Endothelial cell of hepatic sinusoid (primary cell): ENCODE data around the gene TMPRSS6.

ENCODE experiments used
- in situ Hi-C: cut with HindIII; loops from 2 replicates; pipeline ENCODE4 v1.10.0; 2017; ENCODE audit warnings: low sequenced_read_pairs

TMPRSS6 gene

DNA sequence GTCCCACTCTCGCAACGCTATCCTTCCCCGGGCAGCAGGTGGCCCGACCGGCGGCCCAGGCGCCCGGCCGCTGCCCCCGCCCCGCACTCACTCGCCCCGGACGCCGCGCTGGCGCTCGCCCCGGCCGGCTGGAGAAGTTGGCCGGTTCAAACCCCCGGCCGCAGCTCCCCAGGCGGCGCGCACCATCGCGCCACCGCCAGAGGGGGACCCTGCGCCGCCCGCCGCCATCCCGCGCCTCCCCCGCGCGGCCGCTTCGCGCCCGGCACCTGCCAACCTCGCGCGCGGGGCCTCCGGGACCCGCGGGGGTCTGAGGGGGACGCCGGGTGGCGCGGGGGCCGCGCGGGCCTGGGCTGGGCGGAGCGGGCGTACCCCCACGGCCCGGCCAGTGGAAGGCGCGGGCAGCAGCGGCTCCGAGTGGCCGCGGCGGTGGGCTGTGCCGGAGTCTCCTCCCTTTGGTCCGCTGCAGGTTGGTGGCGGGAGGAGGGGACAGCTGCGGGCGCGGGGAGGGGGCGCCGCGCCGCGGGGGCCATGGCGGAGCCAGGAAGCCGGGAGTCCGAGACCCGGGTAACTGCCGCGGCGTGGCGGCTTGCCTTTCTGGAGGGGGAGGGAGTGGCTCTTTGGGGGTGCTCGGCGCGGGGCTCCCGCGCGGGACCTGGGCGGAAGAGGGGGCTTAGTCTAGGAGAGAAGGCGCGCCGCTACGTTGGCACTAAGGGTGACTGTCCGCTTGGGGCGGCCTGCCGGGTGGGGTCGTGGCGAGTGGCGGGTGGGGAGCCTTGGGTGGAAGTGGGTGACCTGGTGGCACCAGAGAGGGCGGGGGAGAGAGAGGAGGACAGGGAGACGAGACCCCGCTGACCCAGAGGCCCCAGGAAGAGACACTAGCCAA is 90.0 kb downstream of the TMPRSS6 start, which contains the start of the genes MPST and TST:
Gene MPST, plus strand, starts transcription at position 434 of the 883 bp plus-strand sequence. Its CDS starts 95 bp downstream, at position 529.
Gene TST, minus strand, starts transcription at position 139 of the 883 bp plus-strand sequence. CDS start 715 bp downstream, outside the sequence.
- in situ Hi-C loops, result no loop called here

DNA sequence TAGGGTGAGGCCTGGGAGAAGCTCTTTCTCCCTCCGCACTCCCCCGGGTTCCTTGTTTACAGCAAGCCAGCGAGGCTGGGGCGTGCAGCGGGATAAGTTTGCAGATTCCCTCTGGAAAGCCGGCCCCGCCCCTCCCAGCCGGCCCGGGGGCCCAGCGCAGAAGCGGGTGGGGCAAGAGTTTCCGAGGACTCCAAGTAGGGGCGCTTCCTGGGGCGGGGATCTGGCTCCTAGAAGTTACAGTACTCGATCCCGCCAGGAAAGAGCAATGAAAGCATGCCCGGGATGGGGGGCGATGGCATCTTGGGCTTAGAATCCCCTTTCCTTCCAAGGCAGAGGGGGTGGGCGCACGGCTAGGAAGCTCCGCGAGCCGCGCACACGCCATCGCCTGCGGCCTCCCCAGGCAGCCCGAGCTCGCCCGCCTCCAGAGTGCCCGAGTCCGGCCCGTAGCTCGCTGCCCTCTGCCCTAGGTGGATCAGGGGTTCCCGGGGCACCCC is 90.7 kb downstream of the TMPRSS6 start:
- in situ Hi-C loops, result no loop called here

DNA sequence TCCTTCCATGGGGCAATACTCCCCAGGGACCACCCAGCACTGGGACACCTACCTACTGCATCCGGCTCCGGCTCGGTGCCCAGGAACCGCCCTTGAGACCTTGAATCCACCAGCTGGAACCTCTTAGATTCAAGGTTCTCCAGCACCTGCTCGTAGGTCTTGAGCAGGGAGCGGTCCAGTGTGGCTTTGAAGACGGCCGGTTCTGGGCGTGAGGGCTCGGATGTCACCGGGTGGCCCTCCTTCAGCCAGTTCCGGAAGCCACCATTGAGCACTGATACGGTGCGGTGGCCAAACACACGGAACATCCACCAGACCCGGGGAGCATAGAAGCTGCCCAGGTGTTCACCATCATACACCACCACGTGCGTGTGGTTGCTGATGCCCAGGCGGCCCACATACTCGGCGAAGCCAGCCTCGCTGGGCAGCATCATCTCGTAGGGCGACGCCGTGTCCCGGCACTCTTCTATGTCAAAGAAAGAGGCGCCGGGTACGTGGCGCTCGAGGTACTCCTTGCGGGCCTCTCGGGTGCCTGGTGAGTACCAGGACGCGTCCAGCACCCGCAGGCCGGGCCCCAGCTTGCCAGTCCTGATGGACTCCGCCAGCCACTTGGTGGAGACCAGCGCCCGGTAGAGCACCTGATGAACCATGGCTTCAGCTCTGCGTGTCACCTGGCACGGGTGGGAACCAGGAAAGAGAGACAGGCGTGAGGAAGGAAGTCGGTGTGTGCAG is 91.3 kb downstream of the TMPRSS6 start:
- in situ Hi-C loops, result no loop called here

DNA sequence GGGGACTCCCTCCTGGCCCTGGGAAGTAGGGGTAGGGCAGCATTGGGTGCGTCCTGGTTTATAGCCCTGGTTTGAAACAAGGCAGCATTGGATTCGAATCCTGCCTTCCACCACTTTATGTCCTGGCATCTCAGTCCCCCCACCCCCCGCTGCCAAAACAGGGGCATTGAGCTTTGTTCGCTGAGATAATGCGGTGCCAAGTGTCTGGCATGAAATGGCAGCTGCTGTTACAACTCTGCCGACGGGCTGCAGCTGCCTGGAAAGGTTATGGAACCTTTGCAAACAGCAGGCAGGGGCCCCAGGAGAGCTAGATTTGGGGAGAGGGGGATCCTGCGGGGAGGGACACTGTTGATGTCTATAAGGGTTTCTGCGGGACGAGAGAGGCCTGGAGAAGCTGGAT is 92.2 kb downstream of the TMPRSS6 start:
- in situ Hi-C loops, result no loop called here

DNA sequence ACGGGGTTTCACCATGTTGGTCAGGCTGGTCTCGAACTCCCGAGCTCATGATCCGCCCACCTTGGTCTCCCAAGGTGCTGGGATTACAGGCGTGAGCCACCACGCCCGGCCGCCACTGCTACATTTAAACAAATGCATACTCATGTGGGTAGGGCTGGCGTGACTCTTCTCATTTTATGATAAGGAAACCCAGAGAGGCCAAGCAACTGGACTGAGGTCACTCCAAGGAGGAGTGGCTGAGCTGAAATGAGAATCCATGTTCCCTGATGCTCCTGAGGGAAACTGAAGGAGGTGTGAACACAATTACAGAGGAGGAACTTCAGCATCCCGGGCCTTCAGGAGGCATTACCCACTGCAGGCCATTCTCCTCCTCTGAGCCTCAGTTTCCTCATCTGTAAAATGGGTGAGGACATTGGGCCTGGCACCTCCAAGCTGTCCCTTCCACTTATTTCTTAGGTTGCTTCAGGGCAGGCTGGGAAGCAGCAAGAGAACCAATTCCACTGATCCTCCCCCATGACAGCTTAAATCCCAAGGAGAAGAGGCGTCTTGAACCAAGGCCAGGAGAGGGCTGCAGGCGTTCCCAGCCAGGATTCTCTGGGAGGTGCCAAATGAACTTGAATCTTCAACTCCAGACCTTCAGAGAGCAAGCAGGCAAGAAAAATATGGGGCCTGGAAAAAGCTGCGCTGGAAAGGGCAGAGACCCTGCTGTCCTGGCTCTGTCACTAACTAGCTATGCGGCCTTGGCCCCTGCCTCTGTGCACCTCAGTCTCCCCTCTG is 93.2 kb downstream of the TMPRSS6 start:
- in situ Hi-C loops, result no loop called here

DNA sequence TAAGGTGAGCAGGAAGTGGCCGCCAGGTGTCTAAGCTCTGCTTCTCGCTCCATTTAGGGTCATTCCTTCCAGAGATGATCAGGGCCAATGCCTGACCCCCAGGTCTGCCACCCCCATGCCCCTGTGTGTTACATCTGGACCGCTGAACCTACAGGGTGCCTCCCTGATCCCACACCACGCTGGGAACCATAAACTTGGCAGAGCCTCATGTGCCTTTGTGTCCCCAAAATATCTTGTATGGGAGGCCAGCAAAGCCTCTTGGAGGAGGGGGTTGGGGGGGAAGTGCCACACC is 94.0 kb downstream of the TMPRSS6 start:
- in situ Hi-C loops, result no loop called here
